Measurements from ENCODE around the gene TPPP. TPM values are rescaled to one million over a fixed set of nuclear protein-coding genes. Genes with fewer than 3 reads are reported as not detected.

Gene TPPP
- total and polyA plus RNA-seq, 2 experiments from 2014 or later = not detected

- H3K9me2 ChIP-seq (ENCODE audit: insufficient read depth) = no peaks in the 10 kb centered on the region
- H3K4me2 ChIP-seq (ENCODE audit: unreplicated experiment) = no peak overlapping the region
- H3K27me3 ChIP-seq (replicated peaks; ENCODE audit: insufficient read depth) = no peaks in the 10 kb centered on the region
- no peaks in the 10 kb centered on the region for H3K9me3 ChIP-seq (ENCODE audit: low read depth)
- H3K4me3 ChIP-seq = no peak overlapping the region
- no peak overlapping the region for H2AFZ ChIP-seq
- DNase-seq = no peak
- H4K20me1 ChIP-seq (ENCODE audit: insufficient read depth) = no peaks in the 10 kb centered on the region
- no peaks in the 10 kb centered on the region for H3F3A ChIP-seq (ENCODE audit: insufficient read depth)
- no peak overlapping the region for H3K27ac ChIP-seq
- H3K9ac ChIP-seq = no peak overlapping the region
- H3K36me3 ChIP-seq (ENCODE audit: low read depth) = no peaks in the 10 kb centered on the region
- no peak for TF ChIP-seq EZH2 (IDR thresholded peaks at IDR 0.05; ENCODE audit: insufficient read depth, poor library complexity, severe bottlenecking)
- no peak for TF ChIP-seq EZH2phosphoT487 (IDR thresholded peaks at IDR 0.05; ENCODE audit: insufficient read depth, low read depth)
- 92 to 95% methylated on average over 14 of the region's 14 CpGs for WGBS, 2 experiments (ENCODE audit: low coverage in 1 of 2, low lambda C conversion rate in 2 of 2, missing lambda C conversion rate in 2 of 2)
- no peaks in the 10 kb centered on the region for H3K79me2 ChIP-seq (ENCODE audit: insufficient read depth)
- in situ Hi-C loops (cut with MboI) = no loop called here
- no peaks in the 10 kb centered on the region for H3K4me1 ChIP-seq (ENCODE audit: insufficient read depth)
These were observed 50.7 kb downstream of the TPPP start for GRCh38 chr5:642481-642880.

GRCh38 chr5:641331-641765 lies 51.8 kb downstream of the TPPP start:
- no peaks in the 10 kb centered on the region for H3K9me2 ChIP-seq (ENCODE audit: insufficient read depth)
- H3K9me3 ChIP-seq (ENCODE audit: low read depth) = no peaks in the 10 kb centered on the region
- H2AFZ ChIP-seq = no peak overlapping the region
- H3K4me1 ChIP-seq (ENCODE audit: insufficient read depth) = no peaks in the 10 kb centered on the region
- in situ Hi-C loops (cut with MboI) = no loop called here
- H3F3A ChIP-seq (ENCODE audit: insufficient read depth) = no peaks in the 10 kb centered on the region
- no peak for DNase-seq
- H3K27ac ChIP-seq = no peak overlapping the region
- no peak overlapping the region for H3K9ac ChIP-seq
- no peaks in the 10 kb centered on the region for H3K79me2 ChIP-seq (ENCODE audit: insufficient read depth)
- 84 to 85% methylated on average over 14 of the region's 14 CpGs for WGBS, 2 experiments (ENCODE audit: low coverage in 1 of 2, low lambda C conversion rate in 2 of 2, missing lambda C conversion rate in 2 of 2)
- no peak overlapping the region for H3K4me2 ChIP-seq (ENCODE audit: unreplicated experiment)
- H3K36me3 ChIP-seq (ENCODE audit: low read depth) = no peaks in the 10 kb centered on the region
- no peaks in the 10 kb centered on the region for H4K20me1 ChIP-seq (ENCODE audit: insufficient read depth)
- H3K4me3 ChIP-seq = no peak overlapping the region
- no peaks in the 10 kb centered on the region for H3K27me3 ChIP-seq (replicated peaks; ENCODE audit: insufficient read depth)
- TF ChIP-seq EZH2 (IDR thresholded peaks at IDR 0.05; ENCODE audit: insufficient read depth, poor library complexity, severe bottlenecking) (no peak), EZH2phosphoT487 (IDR thresholded peaks at IDR 0.05; ENCODE audit: insufficient read depth, low read depth) (no peak)

GRCh38 chr5:640461-641330 lies 52.5 kb downstream of the TPPP start:
- Histone ChIP-seq H3K36me3 (ENCODE audit: low read depth) (no peaks in the 10 kb centered on the region), H3K27me3 (replicated peaks; ENCODE audit: insufficient read depth) (no peaks in the 10 kb centered on the region), H3K9me2 (ENCODE audit: insufficient read depth) (no peaks in the 10 kb centered on the region), H3K27ac (no peak overlapping the region), H3K79me2 (ENCODE audit: insufficient read depth) (no peaks in the 10 kb centered on the region), H4K20me1 (ENCODE audit: insufficient read depth) (no peaks in the 10 kb centered on the region), H2AFZ (no peak overlapping the region), H3K4me3 (no peak overlapping the region), H3K9ac (no peak overlapping the region), H3K4me2 (ENCODE audit: unreplicated experiment) (no peak overlapping the region), H3F3A (ENCODE audit: insufficient read depth) (no peaks in the 10 kb centered on the region), H3K4me1 (ENCODE audit: insufficient read depth) (no peaks in the 10 kb centered on the region), H3K9me3 (ENCODE audit: low read depth) (no peaks in the 10 kb centered on the region)
- WGBS, 2 experiments (ENCODE audit: low coverage in 1 of 2, low lambda C conversion rate in 2 of 2, missing lambda C conversion rate in 2 of 2) = 95% methylated on average over 35 of the region's 35 CpGs
- in situ Hi-C loops (cut with MboI) = no loop called here
- no peak for DNase-seq
- no peak for TF ChIP-seq EZH2phosphoT487 (IDR thresholded peaks at IDR 0.05; ENCODE audit: insufficient read depth, low read depth)

GRCh38 chr5:639584-640213 lies 53.5 kb downstream of the TPPP start:
- no peak for DNase-seq
- Histone ChIP-seq H3K9me2 (ENCODE audit: insufficient read depth) (no peaks in the 10 kb centered on the region), H3K4me3 (no peak overlapping the region), H3K9me3 (ENCODE audit: low read depth) (no peaks in the 10 kb centered on the region), H4K20me1 (ENCODE audit: insufficient read depth) (no peaks in the 10 kb centered on the region), H3K79me2 (ENCODE audit: insufficient read depth) (no peaks in the 10 kb centered on the region), H3K4me2 (ENCODE audit: unreplicated experiment) (no peak overlapping the region), H3K9ac (no peak overlapping the region), H3K27ac (no peak overlapping the region), H3K27me3 (replicated peaks; ENCODE audit: insufficient read depth) (no peaks in the 10 kb centered on the region), H3K36me3 (ENCODE audit: low read depth) (no peaks in the 10 kb centered on the region), H3K4me1 (ENCODE audit: insufficient read depth) (no peaks in the 10 kb centered on the region), H2AFZ (no peak overlapping the region), H3F3A (ENCODE audit: insufficient read depth) (no peaks in the 10 kb centered on the region)
- WGBS, 2 experiments (ENCODE audit: low coverage in 1 of 2, low lambda C conversion rate in 2 of 2, missing lambda C conversion rate in 2 of 2) = 98% methylated on average over 19 to 20 of the region's 20 CpGs
- TF ChIP-seq EZH2 (IDR thresholded peaks at IDR 0.05; ENCODE audit: insufficient read depth, poor library complexity, severe bottlenecking) = no peak
- no peak for TF ChIP-seq EZH2phosphoT487 (IDR thresholded peaks at IDR 0.05; ENCODE audit: insufficient read depth, low read depth)
- in situ Hi-C loops (cut with MboI) = no loop called here

Data from GM23248 (cell line).